UCSD-AML1 (cell line): Measurements from ENCODE around the gene CYGB.

Experiments
- DNase-seq: peaks from one replicate; lab custom pipeline; 2025; ENCODE audit not compliant: unreplicated experiment; lab: John Stamatoyannopoulos, UW

CYGB gene

DNA sequence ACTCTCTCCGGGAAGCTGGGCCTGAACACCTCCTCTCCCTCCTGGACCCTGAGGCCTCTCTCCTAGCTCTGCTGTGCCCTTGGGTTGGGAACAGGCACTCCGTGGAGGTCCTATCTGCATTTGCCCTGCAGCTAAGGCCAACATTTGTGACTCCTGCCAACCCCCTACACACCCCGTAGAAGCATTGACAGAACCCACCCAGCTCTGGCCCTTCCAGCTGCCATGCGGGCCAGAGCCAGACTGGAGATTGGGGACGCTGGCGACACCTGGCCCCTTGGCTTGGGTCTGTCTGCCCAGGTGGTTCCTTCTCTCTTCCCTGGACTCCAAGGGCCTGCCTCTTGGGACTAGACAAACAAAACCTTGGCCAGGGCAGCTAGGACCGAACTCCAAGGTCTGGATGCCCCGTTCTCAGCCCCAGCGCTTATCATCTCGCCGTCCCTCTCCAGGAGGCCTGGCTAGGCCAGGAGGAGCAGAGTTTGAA lies 35.6 kb downstream of the CYGB start:
- DNase-seq = no peak

DNA sequence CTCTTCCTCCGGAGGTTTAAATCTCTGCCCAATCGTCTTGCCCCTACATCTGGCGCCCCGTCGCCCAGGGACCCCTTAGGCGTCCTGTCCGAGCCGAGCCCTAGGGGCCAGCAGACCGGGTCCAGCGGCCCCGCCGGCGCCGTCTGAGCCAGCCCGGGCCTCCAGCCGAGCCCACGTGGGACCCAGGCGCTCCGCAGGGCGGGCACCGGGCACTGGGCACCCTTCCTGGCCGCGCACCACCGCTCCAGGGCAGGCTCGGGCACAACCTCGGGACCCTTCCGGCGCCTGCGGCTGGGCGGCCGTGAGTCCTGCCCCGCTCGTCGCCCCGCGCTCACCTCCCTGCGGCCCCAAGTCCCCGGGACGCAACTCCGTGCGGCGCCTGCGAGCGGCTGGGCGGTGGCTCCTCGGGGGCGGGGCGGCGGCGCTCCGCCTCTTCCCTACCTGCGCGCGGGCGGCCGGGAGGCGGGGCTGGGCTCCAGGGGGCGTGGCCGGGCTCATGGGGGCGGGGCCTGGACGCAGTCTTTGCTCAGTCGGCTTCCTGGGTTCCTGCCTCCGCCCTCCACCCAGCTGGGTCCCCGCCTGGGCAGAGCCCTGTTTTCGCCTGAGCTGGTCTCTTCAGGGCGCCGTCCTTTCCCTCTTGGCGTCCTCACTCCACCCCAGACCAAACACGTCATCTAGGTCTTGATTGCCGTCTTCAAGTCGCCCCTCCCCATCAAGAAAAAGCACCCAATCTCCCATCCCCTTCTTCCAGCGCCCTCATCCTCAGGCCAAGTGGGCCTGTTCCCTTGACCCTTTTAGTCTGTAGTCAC lies 36.3 kb downstream of the CYGB start, which contains the start of gene RHBDF2:
Gene RHBDF2 (minus strand): TSS at position 406 of the 809 bp plus-strand sequence. CDS start 19,899 bp downstream, outside the sequence.
- peak; percentile 89 for DNase-seq

DNA sequence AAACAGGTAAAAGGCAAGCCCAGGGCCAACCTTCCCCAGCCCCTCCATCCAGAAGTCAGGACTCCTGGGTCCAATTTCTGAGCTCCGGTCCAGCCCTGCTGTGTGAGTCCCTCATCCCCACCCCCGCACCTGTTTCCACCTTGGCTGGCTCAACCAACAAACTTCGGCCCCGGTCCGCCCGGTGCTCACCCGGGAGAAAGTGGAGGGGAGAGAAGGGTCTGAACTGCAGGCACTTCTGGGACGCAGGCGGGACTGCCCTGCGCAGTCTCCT lies 36.8 kb downstream of the CYGB start:
- no peak for DNase-seq

DNA sequence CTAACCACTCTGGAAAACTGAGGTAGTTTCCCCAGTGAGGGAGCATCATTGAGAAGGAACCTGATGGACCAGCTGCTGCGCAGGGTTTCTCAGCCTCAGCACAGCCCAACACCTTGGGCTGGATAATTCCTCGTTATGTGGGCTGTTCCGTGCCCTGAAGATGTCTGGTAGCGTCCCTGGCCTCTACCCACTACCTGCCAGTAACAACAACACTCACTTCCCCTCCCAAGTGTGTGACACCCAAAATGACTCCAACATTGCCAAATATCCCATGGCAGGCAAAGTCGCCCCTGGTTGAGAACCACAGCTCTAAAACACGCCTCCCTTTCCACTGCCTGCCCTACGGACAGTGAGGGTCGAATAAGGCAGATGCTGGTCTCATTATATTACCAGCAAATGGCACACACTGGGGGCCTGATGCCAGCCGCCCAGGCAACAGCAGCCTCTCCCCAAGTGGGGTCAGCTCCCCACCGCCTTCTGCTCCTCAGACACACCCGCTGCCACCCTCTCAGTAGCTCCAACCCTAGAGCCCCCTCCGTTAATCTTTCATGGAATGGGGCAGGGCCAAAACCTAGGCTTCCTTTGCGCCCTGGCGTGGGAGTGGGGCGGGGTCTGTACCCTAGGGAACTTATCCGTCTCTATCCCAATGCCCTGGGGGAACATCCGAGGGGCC lies 37.3 kb downstream of the CYGB start:
- no peak for DNase-seq

DNA sequence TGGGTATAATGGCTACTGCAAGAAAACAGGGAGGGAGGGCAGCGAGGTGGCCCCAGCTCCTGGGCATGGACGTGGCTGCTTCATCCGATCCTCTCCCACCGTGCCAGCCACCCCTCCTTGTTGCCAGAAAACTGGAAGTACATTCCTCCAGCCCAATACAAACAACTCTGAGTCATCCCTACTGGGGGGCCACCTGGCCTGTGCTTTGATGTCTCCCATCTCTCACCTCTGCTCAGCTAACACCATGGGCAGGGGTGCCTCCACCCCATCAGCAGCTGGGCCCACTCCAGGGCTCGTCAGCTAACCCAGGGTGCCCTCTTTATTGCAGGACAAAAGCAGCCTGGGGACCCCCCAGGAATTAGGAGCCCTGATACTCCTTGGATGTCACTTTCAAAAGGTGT lies 38.2 kb downstream of the CYGB start:
- DNase-seq = no peak

DNA sequence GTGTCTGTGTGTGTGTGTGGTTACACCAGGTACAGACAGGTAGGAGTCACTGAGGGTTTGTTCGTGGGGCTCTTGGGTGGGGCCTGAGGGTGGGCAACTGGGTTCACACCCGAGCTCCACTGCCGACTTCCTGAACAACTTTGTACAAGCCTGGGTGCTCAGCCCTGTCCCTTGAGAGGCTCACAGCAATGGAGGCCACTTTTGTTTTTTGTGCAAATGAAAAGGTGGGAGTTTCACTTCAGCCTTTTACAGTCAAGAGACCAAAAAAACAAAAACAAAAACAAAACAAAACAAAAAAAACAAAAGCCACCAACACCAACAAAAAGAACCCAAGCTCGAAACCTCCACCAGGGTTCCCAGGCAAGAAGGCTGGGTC lies 38.6 kb downstream of the CYGB start:
- DNase-seq = no peak

DNA sequence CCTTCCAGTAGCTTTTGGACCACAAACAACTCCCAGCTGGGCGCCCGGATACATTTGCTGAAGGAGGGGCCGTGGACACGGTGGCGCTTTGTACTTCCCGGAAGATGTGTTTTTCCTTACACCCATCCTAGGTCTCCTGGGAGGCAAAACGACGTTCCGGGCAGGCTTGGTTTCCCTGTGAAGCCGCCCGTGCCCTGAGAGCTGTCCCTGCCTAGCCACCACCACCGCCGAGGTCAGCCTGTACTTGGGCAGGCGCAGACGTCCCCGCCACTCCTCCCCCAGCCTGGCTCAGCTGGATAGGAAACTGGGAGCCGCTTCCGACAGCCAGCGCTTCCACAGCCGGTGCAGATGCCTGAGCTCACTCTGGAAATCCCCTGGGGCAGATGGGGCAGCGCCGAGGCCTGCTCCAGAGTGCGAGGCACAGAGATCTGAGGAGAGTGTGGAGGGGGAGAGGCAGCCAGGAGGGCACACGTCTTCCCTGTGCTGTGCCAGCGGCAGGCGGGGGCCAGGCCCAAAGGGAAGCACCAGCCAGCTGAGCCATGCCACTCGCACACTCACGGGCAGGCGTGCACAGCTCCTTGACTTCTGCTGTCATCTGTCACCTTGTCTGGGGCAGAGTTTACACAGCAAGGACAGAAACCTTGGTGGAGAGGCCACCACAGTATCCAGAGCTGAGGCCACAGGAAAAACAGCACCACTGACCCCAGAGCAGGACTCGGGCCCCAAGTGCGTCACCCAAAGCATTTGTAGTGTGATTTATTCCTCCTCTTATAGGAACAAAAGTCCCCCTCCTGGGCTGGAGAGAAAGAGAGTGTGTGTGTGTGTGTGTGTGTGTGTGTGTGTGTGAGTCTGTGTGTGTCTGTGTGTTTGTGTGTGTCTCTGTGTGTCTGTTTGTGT lies 39.3 kb downstream of the CYGB start:
- DNase-seq = no peak

DNA sequence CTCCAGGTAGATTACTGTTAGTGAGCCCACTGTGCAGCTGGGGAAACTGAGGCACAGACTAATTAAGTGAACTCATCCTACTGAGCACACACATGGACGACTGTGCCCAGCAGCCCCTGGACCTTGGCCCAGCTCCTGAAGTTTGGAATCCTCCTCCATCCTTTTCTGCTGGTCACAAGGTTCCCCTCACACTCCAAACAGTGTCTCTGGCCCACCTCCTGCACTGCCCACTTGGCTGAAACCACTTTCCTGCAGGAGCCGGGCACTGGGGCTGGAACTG lies 39.9 kb downstream of the CYGB start:
- DNase-seq = no peak

DNA sequence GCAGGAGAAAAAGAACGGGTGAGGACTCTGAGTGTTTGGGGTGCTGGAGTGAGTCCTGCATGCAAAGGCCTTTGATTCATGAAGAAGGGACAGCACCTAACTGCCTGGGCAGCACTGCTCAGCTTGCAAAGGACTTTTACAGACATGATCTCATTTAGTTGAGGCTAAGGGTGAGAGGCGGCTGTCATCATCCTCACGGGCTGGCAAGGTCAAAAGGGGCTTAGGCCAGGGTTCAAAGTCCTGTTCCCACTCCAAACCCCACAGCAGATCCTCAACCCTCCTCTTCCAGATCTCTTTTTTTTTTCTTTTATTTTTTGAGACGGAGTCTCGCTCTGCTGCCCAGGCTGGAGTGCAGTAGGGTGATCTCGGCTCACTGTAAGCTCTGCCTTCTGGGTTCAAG lies 41.0 kb downstream of the CYGB start:
- DNase-seq = no peak

DNA sequence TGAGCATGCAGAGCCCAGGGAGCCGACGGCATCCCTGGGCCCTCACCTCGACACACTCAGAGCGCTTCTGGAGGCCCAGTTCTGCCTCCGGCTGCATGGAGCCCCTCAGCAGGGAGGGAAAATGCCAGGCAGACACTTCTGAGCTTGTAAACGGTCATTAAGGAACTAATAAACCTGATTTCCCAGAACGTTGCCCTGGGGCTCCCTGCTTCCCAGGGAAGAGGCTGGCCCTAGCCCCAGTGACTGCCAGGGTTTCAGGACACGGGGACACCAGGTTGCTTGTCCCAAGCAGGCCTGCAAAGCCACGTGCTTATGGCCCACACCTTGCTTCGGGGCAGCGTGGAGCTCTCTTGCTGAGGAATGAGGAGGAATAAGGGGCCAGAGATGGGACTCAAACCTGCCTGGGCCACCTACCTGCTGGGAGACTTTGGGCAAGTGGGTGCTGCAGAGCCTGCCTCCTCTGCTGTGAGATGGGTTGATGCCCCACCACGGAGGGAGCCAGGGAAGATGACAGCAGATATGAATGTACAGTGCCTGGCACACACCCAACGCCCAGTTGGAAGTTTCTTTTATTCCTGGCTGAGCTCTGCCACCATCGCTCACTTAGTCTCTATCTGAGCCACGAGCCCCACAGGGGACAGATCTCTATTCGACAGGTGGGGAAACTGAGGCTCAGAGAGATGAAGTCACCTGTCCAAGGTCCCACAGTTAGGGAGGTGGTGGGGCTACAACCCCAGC lies 41.7 kb downstream of the CYGB start:
- DNase-seq = no peak

DNA sequence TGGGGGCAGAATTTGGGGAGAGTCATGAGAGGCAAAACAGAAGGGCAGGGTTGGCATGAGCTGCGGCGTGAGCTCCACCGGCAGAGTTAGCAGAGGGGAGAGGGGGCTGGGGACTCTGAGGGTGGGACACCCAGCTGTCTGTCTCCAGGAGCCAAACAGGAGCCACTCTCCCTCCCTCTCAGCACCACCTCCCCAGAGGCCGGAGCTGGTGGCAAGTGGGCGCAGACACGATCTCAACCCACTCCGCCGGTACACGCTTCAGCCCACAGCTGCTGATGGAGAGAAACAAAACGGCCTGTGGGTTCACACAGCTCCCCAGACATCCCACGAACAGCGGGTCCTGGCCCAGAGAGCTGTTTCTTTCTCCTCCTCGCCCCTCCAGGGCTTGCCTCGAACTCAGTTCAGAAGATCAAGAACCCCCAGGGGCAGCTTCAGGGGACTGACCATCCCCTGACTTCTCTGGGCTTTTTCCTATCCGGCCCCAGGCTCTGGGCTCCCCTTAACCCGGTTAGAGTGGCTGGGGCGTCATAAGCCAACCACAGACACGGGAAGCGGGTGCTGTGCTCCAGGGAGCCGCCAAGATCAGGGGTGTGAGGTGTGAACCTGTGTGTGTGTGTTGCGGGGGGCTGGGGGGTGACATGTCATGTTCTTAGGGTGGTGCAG lies 43.9 kb downstream of the CYGB start:
- DNase-seq = no peak

DNA sequence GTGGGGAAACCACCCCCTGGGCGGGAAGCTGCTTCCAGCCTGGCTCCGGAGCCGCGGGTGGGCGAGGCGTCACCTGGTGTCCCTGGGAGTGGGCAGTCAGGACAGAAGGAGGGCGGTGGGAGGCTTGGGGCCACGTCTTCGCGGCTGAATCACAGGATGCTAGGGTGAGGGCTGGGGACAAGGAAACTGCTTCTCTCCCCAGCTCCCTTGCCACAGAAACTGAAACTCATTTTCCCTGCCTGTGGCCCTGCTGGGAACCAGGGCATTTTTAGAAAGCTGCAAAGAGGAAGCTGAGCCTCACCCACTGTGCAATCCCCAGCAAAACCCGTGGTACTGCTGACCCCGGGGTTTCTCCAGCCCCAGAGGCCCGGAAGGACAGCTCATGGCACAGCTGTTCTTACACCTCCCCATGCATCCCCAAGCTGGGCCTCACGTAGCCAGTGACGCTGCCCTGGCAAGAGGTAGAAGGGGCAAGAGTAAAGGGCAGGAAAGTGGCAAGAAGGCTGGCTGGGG lies 44.5 kb downstream of the CYGB start:
- DNase-seq = peak; percentile 78

DNA sequence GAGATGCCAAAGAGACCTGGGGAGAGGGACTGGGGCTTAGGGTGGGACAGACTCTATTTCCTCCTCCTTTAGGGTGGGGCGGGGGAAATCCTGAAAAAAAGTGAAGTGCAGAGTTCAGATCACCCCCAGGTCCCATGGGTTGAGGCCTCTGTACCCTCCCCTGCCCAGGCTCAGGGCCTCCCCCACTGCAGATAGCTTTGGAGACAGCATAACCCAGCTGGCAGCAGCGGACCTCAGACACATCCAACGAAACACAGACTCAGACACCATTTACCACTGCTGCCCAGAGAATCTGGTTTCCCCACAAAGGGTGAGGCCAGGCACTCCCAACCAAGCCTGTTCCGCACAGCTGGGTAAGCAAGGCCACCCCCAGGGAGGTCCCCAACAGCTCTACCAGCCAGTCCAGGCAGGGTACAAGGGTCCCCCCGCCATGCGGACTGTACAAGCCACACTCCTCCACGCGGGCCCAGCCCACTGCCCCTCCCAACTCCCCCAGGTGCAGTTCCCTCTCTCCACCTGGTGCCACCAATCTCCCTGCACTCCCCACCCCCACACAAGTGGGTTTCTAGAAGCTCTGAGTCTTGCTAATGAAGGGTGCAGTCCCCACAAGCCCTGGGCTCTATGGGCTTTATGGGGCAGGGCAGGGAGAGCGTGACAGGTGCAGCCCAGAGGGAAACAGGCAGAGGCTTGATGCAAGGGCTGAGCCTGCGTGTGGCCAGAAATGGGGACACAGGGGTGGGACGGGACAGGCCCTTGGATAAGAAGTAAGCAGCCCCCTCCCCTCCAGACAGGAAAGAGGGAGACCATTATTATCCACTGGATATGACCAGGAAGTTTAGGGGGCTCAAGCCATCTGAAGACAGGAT lies 45.2 kb downstream of the CYGB start:
- DNase-seq = peak; percentile 71

DNA sequence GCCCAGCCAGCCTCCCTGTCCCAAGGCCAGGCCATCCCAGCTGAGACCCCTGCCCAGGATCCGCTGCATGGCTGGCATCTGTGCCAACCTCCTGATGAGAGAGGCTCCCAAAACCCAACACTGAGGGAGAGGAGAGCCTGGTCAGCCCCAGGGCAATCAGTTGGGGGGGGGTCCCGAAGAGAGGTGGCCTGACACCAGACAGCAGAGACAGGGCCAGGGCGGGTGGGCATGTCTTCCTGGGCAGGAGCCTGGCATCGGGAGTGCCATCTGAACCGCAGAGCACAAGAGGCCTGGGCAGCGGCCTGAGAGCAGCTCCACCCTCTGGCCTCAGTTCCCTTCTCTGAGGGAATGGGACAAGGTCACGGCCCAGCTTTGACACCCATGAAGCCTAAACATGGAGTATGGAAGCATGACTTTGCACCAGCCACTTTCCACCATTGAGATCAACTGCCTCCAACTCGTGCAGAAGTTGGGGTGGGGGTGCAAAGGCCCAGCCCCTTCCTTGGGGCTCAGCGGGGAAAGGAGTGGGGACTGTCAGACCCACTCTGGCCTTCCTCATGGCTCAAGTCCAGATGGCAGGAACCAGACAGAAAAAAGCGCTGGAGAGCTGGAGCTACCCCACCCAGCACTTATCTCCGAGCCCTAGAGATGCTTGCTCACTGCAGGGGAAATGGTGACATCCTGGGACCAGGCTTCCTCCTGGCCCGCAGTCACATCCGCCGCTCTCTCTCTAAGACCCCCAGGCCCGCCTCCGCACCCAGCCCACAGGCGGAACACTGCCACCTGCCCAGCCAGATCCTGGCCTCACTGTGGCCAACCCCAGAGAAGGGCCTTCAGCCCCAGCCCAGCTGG lies 46.0 kb downstream of the CYGB start:
- DNase-seq = peak; percentile 74

DNA sequence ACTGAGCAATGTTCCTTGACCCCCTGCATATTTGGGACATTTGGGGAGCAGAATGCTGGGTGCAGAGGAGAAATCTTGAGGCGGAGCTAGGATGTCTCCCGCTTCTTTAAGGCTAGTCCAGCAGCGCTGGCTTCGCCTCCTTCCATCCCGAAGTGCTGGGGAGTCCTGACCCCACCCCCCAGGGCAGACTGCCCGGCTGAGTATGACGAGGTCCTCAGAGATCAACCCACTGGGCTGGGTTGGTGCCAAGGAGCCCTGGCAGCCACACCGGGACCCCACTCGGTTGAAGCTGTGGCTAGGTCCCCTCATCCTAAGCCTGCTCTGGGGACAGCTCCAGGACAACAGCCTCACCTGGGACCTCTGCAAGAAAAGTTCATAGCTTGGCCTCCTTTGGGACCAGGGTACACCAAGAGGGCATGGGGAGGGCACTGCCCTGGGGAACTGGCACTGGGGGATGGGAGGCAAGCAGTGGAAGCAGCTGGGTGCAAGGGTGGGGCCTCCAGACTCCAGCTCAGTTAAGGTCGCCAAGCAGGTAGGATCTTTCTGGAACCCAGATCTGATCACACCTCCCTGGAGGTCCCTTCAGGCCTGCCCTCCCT lies 47.3 kb downstream of the CYGB start:
- no peak for DNase-seq

DNA sequence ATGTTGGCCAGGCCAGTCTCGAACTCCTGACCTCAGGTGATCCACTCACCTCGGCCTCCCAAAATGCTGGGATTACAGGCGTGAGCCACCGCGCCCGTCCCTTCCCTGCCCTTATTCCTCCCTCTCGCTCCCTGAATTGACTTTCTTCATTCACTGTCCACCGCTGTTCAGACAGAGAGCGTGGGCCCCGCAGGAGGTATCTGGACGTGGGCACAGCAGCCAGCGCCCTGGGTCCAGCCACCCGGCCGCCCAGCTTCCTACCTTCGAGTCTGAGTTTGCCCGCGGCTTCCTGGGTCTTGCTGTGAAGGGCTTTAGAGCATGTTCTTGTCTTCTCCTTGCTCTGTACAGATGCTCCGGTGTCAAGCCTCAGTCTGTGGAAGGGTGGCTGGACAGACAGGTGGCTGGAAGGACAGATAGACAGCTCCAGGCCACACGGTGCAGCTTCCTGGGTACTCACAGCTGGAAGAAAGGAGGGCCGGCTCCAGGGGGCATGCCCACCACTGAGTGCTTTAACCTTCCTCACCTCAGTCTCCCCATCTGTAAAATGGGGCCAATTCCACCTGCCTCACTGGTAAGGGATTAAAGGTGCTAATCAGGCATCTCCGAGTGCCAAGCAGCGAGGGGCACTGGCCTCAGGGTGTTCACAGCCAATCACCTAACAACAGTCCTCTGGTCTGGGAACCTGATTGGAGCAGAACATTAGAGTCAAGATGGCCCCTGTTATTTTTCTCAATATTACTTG lies 49.9 kb downstream of the CYGB start:
- no peak for DNase-seq

DNA sequence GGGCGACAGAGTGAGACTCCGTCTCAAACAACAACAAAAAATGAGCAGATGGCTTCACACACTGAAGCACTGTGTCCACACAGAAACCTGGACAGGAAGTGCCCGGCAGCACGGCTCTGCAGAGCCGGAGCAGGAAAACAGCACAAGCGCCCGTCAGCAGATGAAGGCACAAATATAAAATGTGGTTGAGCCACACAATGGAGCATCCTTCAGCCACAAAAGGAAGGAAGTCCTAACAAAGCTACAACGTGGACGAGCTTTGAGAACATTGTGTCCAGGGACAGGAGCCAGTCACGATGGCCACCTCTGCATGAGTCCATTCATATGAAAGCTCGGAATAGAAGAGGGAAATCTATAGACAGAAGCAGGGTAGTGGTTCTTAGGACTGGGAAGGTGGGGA lies 51.9 kb downstream of the CYGB start:
- peak; percentile 38 for DNase-seq
